NCI-H2196 (cell line): Measurements from ENCODE around the gene HHLA2.
"Not testable (repeated sequence)": the region's sequence is repeated elsewhere in the genome, so short reads cannot be mapped to it uniquely, and the experiment has no call there.

ENCODE experiments used
- DNase-seq: peaks from one replicate; lab custom pipeline; 2025; ENCODE audit not compliant: unreplicated experiment; lab: John Stamatoyannopoulos, UW

HHLA2 gene

DNA sequence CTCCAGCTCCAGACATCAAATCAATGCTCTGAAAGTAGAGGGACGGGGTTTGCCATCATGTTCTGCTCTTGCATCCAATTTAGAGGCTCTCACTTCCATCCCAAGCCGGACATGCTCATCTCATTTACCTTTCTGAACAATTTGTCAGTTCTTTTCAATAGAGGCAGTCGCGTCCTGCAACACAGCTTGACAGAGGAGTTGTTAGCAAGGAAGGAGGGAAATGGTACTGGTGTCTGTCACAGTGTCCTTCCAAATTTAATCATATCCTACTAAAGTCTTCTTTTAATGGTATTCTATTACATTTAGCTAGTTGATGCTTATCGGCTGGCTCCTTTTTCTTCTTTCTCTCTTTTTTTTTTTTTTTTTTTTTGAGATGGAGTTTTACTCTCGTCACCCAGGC, 45.6 kb downstream of the HHLA2 start:
- no peak for DNase-seq

DNA sequence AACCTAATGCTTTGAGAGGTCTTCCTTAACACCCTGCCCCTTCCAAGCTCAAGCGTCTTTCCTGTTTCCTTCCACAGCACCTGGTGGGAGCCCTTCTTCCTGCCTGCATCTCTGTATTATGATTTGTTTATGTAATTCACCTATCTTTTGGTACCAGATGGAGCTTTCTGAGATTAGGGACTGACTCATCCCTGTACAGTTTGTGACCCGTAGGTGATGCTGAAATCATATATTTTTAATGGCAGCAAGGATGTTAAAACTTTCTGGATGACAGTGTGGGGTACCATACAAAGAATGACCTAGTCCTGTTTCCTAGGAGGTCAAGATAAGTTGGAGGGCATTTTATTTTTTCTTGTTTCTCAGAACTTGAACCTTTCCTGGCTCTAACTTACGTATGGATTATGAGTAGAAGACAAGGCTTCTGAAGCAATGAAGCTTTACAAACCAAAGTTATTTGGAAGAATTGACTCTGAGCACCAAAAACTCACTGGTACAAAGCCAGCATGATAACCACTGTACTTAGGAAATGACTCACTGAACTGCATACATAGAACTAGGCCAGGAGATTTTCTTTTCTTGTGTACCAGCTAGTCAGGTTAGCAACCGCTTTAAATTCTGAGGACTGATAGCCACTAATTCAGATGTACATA, 46.6 kb downstream of the HHLA2 start:
- no peak for DNase-seq

DNA sequence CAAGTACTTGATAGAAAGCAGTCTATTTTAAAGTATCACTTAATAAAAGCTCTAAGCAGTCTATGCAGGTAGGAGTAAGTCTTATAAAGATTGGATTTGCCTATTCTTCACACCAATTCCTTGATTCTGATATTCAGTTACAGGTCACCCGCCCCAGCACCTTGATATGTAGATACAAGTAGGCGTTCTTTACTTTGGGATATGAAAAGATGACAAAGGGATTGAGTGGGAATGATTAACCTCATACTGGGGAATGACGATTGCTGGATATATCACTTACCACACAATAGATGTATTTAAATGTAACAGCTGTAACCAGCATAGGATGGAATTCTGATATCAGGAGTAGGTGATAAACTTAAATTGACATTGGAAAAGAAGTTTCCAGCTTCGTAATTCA, 47.1 kb downstream of the HHLA2 start:
- no peak for DNase-seq

DNA sequence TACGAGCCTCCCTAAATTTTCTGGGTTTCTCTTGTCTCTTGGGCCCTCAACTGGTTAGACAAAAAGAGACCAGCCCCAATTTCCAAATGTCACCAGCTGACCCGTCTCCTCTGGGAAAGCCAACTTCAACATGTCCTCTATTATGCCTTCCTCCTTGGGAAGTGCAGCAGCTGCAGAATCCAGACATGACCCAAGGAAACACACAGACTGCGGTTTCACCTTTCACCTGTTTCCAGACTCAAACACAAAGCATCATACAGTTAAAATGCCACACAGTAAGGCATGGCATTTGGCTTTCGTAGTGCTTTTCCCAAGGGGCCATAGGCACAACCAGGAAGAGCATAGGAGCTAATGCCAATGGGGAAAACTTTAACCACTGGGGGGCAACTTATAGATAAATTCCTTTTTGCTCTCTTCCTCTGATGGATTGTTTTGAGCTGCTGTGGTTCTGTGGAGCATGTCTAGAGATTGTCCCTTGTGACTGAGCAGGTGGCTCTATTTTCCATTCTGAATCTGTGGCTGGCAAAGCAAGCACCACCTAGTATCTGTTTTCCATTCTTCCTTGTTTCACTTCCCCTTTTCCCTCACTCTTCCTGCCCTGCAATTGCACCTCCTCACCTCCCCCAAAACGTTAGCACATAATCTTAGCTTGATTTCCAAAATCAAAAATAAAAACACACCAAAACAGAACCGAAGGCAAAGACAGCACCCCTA, 49.3 kb downstream of the HHLA2 start:
- DNase-seq: no peak

DNA sequence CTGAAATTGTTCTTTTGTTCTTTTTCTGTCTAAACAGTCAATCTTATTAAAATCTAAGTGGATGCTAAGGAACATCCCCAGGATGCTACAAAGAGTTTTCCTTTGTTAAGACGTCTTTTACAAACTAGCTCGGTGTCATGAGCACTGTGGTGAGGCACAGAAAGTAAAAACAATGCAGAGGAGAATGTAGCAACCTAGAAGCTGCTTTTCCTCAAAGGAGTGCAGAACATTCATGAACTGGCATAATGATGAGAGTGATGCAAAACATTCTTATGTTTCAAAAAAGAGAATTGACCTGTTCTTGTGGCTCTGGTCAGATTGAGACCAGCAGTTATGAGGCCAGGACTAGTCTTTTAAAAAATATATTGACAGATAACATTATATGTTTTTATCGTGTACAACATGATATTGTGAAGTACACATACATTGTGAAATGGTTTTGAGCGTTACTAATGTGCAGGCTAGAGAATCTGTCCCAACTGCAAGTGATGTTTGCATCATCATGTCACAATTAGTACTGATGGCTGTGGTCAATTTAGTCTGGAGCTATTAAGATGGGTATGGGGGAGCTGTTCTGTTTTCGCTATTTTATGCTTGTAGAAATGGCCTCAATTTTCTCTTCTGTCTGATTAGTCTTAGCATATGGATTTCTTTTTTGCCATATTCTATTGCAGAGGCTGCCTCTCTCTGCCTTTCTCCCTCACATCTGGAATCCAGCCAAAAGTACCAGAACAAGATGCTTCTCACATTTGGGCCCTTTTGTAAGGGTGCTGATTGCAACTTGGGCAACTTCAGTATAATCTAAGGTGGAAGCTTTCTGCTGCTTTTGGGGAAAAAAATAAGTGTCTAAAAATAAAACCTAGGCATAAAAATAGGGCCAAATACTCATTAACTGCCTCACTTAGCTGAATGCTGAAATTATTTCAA, 50.2 kb downstream of the HHLA2 start:
- DNase-seq: no peak

DNA sequence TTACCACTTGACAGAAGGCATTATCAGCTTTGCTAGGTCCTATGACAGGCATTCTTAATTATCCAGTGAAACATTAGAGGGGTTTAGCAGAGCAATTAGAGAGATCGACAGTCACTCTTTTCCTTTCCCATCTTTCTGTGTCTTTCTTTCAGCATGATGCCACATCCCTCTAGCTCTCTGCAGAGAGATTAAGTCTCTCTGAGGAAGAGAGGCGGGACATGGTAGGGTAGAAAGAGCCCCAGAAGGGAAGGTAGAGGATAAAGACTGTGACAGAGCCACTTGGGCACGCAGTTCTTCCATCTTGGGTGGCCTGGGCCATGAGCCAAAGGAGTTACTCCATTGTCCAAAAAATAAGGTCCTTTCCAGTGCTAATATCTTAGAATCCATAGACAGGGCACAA, 55.8 kb downstream of the HHLA2 start:
- no peak for DNase-seq

DNA sequence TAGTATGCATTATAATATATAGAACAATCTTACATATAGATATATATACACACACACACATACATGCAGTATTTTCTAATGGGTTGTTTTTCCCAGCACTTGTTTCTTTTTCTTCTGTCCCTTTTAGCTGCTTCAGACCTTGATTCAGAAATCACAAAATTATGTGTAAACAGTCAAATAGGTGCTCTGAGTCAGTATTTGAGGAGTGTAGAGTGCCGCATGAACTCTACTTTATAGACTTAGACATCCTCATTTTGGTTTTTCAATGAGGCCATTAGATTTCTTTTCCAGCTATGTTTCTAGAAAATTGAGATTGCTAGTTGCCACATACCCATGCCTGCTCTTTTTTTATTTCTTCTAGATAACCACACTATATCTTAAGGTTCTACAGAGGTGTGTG, 58.2 kb downstream of the HHLA2 start:
- DNase-seq: no peak

DNA sequence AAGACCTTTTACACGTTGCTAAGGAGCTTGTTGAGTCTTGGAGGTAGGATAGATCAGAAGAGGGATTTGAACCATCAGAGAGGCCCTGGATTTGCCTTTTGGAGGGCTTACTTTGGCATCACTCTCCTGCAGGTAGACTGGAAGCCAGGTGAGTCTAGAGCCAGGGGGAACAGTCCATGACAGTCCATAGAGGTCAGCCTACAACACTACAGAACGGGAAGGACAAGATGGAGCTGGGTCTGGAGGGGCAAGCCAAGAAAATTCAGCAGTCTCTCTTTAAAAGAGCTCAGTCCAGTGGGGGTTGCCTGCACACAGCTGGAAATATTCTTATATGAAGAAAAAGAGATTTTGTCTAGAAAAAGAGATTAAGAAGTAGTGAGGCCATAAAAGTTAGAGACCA, 60.7 kb downstream of the HHLA2 start:
- no peak for DNase-seq

DNA sequence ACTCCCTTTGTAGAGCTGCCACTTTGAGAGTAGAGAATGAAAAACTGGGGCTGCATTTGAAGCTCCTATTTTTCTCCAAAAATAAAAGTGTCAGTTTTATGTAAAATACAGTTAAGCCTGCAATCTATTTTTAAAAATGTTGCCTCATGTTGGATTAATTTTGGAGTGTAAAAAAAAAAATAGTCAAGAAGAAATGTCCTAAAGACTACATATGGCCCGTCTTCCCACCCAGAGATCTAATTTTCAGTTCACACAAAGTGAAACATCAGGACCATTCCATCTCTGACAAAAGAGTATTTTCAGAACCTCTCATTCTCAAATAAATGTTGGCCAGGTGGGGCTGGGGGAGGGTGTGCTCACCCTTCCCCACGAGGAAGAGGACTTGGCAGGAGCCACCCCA, 62.7 kb downstream of the HHLA2 start:
- no peak for DNase-seq

DNA sequence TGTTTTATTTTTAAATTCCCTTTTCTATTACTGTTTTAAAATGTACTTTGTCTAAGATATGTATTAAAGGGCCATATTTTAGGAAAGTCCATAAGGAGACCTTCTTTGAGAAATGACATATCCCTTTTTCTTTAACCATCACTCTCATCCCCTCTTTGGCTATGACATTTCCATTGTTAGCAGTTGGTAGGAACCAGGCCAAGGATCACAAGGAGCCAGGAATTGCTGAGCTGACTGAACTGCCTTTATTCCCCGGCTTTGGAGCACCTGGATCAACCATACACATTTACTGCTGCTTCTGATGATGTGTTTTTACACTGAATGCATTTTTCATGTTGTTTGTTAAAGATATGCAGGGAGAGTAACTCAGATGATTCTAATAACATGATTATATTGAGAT, 79.7 kb downstream of the HHLA2 start:
- no peak for DNase-seq

DNA sequence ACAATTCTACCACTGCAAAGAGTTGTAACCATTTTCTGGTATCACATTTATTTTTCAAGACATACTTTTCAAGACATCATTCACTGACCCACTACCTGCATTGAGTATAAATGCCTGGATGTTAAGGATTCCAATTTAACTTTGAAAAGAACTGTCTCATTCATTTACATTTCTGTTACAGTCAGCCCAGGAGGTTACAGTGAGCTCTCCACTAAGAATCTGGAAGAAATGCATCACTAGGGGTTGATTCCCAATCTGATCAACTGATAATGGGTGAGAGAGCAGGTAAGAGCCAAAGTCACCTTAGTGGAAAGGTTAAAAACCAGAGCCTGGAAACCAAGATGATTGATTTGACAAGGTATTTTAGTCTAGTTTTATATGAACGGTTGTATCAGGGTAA, 81.0 kb downstream of the HHLA2 start:
- no peak for DNase-seq

DNA sequence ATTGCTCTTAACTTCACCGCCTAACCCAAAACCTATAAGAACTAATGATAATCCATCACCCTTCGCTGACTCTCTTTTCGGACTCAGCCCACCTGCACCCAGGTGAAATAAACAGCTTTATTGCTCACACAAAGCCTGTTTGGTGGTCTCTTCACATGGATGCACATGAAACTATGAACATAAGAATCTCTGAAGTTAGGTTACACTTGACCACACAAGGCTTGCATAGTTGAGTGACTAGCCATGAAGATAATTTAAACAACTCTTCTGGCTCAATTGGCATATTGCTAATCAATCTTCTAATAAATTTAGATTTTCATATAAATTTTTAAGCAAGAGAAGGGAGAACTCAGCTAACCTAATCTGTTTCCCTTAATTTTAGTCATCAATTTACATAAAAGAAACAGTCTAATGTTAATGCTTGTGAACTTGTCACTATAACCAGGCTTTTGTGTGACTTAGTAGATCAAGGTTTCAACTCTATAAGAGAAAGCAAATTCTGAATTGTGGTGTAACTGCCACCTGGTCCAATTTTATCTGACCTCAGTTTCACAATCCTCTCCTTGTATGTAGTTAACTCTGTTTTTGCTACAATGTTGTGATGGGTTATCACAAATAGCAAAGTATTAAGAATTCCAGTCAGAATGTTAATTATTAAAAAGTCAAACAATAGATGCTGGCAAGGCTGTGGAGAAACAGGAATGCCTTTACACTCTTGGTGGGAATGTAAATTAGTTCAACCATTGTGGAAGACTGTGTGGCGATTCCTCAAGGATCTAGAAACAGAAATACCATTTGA, 82.0 kb downstream of the HHLA2 start:
- DNase-seq: no peak

DNA sequence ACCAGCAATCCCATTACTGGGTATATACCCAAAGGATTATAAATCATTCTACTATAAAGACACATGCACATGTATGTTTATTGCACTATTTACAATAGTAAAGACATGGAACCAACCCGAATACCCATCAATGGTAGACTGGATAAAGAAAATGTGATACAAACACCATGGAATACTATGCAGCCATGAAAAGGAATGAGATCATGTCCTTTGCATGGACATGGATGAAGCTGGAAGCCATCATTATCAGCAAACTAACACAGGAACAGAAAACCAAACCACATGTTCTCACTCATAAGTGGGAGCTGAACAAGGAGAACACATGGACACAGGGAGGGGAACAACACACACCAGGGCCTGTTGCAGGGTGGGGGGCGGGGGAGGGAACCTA, 82.6 kb downstream of the HHLA2 start:
- DNase-seq: not testable (repeated sequence)

DNA sequence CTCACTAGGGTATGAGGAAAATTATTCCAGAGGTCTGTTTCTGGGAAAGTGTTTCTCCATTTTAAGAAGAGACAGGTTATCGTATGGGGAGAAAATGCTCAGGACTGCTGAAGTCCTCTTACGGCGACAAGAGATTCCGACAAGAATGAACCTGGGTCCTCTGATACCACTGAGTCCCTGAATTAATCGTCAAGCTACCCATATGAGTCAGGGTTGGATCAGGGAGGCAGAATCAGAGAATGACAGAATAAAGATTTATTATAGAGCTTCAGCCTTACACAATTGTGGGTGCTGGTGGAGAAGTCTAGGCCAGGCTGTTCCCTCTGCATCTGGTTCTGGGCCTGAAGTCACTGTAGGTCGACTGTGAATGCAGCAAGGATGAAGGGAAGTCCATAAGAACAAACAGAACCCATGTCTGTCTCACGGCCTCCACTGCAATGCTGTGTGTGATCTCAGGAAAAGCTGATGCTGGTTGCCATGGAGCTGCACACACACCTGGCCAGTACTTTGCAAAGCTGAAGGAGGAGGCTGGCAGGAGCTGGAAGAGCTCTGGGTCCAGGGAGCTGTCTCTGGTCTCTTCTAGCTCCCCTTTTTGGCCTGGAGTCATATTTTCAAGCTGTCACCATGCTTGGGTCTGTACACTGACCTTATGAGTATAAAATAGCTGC, 83.9 kb downstream of the HHLA2 start:
- no peak for DNase-seq

DNA sequence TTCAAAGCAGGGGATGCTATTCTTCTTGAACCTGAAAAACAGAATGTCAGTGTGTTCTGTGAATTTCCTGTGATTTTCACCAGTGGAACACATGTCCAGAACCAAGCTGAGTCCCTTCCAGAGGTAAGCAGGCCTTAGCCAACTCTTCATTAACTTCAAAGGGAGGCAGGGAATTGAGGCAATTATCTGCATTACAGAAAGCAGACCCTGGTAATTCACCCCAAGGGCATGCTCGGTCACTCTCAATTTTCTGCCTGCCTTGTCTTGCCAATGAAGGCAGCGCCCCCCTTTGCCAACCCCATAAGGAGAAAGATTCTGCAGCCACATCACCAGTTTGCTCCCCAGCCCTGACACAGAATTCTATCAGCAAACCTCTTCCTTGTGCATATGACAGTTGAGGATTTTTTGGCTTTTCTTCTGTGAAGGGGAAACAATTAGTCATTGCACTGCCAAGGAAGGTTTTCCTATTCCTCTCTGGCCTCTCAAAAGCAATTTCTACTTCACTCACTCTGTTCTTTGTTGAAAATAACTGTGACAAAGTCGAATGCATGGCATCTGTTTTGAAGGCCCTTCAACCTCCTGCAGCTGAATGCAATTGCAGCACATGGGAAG, 85.3 kb downstream of the HHLA2 start:
- no peak for DNase-seq

DNA sequence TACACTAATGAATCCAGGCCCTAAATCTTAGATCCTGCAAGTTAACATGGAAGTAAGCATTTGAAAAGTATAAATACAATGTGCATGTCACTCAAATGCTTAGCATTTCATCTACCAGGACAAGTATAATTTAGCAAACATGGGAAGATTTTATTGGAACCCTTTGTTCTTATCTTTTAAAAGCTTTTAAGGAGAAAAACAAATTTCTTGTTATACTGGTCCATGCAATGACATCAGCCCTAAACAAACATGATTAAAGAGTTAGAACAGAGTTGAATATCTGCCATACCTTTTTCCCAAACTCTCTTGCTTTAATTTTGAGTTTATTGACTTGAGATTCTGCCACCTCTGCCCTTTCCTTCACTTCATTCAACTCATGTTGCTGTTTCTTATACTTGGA, 87.0 kb downstream of the HHLA2 start:
- no peak for DNase-seq

DNA sequence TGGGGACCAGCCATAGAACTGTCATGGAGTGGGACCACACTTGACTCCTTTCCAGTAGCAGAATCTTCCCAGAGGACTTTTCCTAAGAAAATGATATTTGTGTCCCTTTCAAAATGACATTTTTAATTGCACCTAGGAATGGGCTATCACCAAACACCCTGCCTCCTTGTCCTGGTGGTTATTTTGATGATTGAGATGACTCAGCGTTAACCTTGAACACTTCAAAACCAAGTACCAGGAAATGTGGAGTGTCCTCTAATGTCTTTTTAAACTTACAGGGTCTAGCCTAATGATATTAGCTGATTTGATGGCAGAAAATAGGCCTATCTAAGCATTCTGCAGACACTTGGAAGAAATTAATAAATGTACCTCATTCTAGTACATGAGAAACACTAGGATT, 90.7 kb downstream of the HHLA2 start:
- no peak for DNase-seq

DNA sequence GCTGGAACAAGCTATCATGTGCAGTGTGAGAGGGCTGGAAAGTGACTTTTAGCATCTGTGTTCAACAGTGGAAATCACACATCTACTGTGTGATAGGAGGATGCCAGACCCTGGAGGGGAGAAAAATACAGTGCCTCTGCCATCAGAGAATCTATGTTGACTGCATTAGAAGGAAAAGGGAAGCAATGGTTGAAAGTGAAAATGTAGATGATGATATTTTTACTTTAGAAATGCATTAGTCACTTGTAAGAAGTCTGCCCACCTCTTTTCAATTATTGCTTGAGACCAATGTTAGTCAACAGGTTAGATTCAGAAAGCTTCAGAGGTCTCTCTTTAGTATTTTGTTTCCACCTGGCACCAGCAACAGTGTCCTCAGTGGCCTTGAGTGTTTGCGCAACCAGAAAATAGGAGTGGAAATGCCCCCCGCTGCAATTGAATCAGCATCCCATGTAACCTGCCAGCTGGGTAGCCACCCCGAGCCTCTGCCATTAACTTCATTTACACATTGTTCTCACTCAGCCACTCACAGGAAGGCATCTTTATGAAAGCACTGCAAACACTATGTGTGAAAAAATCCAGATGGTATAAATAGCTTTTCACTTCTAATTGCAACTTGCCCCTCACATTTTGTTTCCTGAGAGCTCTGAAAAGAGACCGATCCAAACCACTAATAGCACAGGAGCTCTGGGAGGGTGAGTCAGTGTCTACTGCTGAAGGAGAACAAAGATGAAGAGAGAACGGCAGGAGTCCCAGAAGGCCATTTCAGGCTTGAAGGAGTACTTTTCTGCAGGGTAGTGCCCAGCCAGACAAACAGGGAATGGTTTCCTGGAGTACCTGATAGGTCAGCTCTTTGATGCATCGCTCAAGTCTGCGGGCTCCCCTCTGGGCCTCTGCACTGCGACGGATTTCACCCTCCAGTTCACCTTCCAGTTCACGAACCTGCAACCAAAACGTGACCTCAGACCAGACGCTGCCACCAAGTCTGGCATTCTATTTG, 92.1 kb downstream of the HHLA2 start:
- DNase-seq: no peak

DNA sequence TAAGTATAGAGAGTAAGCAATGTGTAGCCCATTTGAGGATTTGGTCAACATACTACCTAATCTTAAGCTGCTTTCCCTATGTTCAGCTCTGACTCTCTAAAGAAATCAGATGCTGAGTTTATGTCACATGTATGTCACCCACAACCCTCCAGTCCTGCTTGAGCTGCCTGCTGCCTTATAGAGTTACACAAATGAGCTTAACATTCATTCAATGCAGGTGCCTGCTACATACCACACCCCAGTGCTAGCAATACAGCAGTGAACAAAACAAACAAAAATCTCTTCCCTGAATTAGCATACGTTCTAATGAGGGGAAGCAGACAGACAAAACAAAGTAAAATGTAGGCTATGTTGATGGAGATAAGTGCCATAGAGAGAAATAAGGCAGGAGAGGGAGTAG, 93.0 kb downstream of the HHLA2 start:
- DNase-seq: no peak
